CD4-positive, alpha-beta T cell treated with Interleukin-17A for 1 hour (primary cell): ENCODE results near the gene BIRC7.

ENCODE experiments used
- DNase-seq: peaks from one replicate; pipeline ENCODE4 v3.0.0-alpha.2; 2020

Gene BIRC7

GRCh38 chr20:63284544-63284949 is 48.8 kb downstream of the BIRC7 start:
- peak; percentile 4 for DNase-seq

- no peak for DNase-seq
These were observed 49.3 kb downstream of the BIRC7 start for GRCh38 chr20:63284981-63285524.

- no peak for DNase-seq
These were observed 50.2 kb downstream of the BIRC7 start for GRCh38 chr20:63285636-63286615.

- DNase-seq, result no peak
These were observed 51.3 kb downstream of the BIRC7 start for GRCh38 chr20:63286781-63287696.

GRCh38 chr20:63287697-63288580 is 52.2 kb downstream of the BIRC7 start:
- no peak for DNase-seq

- DNase-seq, result no peak
These were observed 53.0 kb downstream of the BIRC7 start for GRCh38 chr20:63288581-63289251.

GRCh38 chr20:63289311-63290135 is 53.8 kb downstream of the BIRC7 start:
- DNase-seq, result no peak
